ENCODE results near the gene IMMP2L. TPM values are rescaled to one million over a fixed set of nuclear protein-coding genes. Genes with fewer than 3 reads are reported as not detected.

IMMP2L gene
- total and polyA plus RNA-seq, 2 of the 13 experiments (the other 11 are each of a cell fraction or from before 2014, with no cell fraction given), result 7.8 to 16.9 TPM

DNA sequence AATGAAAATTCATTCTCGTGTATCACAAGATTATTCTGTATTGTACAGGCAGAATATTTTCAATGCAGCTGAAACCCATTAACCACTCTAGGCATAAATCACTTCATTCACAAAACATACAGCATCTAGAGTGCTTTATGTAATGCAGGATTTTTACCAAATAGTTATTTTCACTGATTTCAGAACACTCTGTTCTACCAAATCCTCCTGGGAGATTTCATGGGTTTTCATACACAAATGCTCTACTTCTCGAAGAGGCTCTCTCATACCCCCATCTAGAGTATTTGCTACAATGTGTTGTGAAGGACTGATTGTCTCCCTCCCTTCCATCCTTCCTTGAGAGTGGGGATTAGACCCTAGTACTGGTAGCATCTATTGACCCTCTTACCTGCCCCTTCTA is 680.6 kb downstream of the IMMP2L start:
- no peaks in the 10 kb centered on the region for H4K20me1 ChIP-seq (ENCODE audit: insufficient read depth, low read length)
- H3K4me2 ChIP-seq (ENCODE audit: low read depth, low read length), result no peak overlapping the region
- no peak for FAIRE-seq
- ATAC-seq, result no peak
- no peaks in the 10 kb centered on the region for H3K36me3 ChIP-seq (replicated peaks in 1 of 2; ENCODE audit: control insufficient read depth in 1 of 2, insufficient read depth in 2 of 2, low read length in 2 of 2)
- H3K4me1 ChIP-seq (ENCODE audit: insufficient read depth, low read length), result no peaks in the 10 kb centered on the region
- H2AFZ ChIP-seq (ENCODE audit: low read length), result no peak overlapping the region
- no peaks in the 10 kb centered on the region for H3K9me3 ChIP-seq (ENCODE audit: low read length)
- no peak for DNase-seq (ENCODE audit: low spot score)
- H3K9ac ChIP-seq (ENCODE audit: insufficient read depth, low read depth, low read length), result no peak overlapping the region
- no peak overlapping the region for H3K27ac ChIP-seq (ENCODE audit: extremely low read length, insufficient read depth, low read length)
- intact Hi-C loops (cut with micrococcal nuclease; ENCODE audit: unreplicated experiment) (no loop called here), in situ Hi-C loops (cut with HindIII; ENCODE audit: extremely low pct_ligation_motif_present, low pct_unique_long_range_greater_than_20kb) (no loop called here)
- no peaks in the 10 kb centered on the region for H3K79me2 ChIP-seq (ENCODE audit: insufficient read depth, low read length)
- BruUV-seq (replicated peaks), result no TSS peak
- no peak overlapping the region for H3K4me3 ChIP-seq (replicated peaks in 1 of 3; ENCODE audit: insufficient read depth in 1 of 3, low read depth in 2 of 3, low read length in 3 of 3)
- 19% methylated on average over 2 of the region's 2 CpGs for WGBS (ENCODE audit: low lambda C conversion rate)
- no peak for TF ChIP-seq U2AF1 (optimal IDR thresholded peaks at IDR 0.05; ENCODE audit: low read depth, low read length)
- ChIA-PET CTCF (ENCODE audit: low intra/inter-chr PET ratio, low total read pairs) (no interaction called here), POLR2A (no interaction called here)
- H3K27me3 ChIP-seq (ENCODE audit: control insufficient read depth in 1 of 2, insufficient read depth in 2 of 2, low read length in 2 of 2), result no peaks in the 10 kb centered on the region

DNA sequence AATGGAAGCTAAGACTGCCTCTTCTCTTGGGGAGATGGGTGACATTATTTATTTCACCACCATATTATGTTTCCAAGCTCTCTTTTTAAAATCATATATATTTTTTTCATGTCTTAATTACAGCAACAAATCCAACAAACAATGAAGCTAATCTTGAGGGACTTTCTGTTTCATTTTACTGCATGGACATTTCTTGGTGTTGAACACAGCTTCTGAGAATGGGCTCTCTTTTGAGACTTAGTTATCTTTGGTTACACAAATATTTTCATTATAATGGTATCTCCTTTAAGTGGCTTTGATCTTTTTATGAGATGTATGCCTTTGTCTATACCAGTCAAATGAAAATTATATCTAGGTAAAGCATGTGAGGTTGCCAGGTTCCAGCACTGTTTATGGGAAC is 681.3 kb downstream of the IMMP2L start:
- DNase-seq (ENCODE audit: low spot score), result no peak
- no TSS peak for BruUV-seq (replicated peaks)
- H3K36me3 ChIP-seq (replicated peaks in 1 of 2; ENCODE audit: control insufficient read depth in 1 of 2, insufficient read depth in 2 of 2, low read length in 2 of 2), result no peaks in the 10 kb centered on the region
- H3K4me3 ChIP-seq (replicated peaks in 1 of 3; ENCODE audit: insufficient read depth in 1 of 3, low read depth in 2 of 3, low read length in 3 of 3), result no peak overlapping the region
- no peaks in the 10 kb centered on the region for H3K9me3 ChIP-seq (ENCODE audit: low read length)
- intact Hi-C loops (cut with micrococcal nuclease; ENCODE audit: unreplicated experiment) (no loop called here), in situ Hi-C loops (cut with HindIII; ENCODE audit: extremely low pct_ligation_motif_present, low pct_unique_long_range_greater_than_20kb) (no loop called here)
- ChIA-PET POLR2A (no interaction called here), CTCF (ENCODE audit: low intra/inter-chr PET ratio, low total read pairs) (no interaction called here)
- H3K4me2 ChIP-seq (ENCODE audit: low read depth, low read length), result no peak overlapping the region
- H3K27ac ChIP-seq (ENCODE audit: extremely low read length, insufficient read depth, low read length), result no peak overlapping the region
- no peak overlapping the region for H3K9ac ChIP-seq (ENCODE audit: insufficient read depth, low read depth, low read length)
- no peak for ATAC-seq
- no peaks in the 10 kb centered on the region for H3K79me2 ChIP-seq (ENCODE audit: insufficient read depth, low read length)
- H3K27me3 ChIP-seq (ENCODE audit: control insufficient read depth in 1 of 2, insufficient read depth in 2 of 2, low read length in 2 of 2), result no peaks in the 10 kb centered on the region
- H2AFZ ChIP-seq (ENCODE audit: low read length), result no peak overlapping the region
- no peaks in the 10 kb centered on the region for H3K4me1 ChIP-seq (ENCODE audit: insufficient read depth, low read length)
- no peak for TF ChIP-seq MAF1 (CRISPR knock-in tag; IDR thresholded peaks at IDR 0.05; ENCODE audit: borderline replicate concordance)
- TF ChIP-seq ZNF431 (CRISPR knock-in tag; IDR thresholded peaks at IDR 0.05; ENCODE audit: borderline replicate concordance, low read depth), result no peak
- no peak for TF ChIP-seq PPARG (CRISPR knock-in tag; conservative IDR thresholded peaks at IDR 0.05)
- no peak for TF ChIP-seq KAT8 (CRISPR knock-in tag; IDR thresholded peaks at IDR 0.05)
- TF ChIP-seq MEIS2 (CRISPR knock-in tag; IDR thresholded peaks at IDR 0.05), result no peak
- no peak for TF ChIP-seq XRCC5 (optimal IDR thresholded peaks at IDR 0.05; ENCODE audit: low read length)
- TF ChIP-seq ZNF232 (CRISPR knock-in tag; IDR thresholded peaks at IDR 0.05; ENCODE audit: borderline replicate concordance), result no peak
- TF ChIP-seq CHD4 (IDR thresholded peaks at IDR 0.05; ENCODE audit: borderline replicate concordance, low read length), result no peak
- no peak for TF ChIP-seq PHF21A (CRISPR knock-in tag; IDR thresholded peaks at IDR 0.05)
- TF ChIP-seq, protein P1, sequence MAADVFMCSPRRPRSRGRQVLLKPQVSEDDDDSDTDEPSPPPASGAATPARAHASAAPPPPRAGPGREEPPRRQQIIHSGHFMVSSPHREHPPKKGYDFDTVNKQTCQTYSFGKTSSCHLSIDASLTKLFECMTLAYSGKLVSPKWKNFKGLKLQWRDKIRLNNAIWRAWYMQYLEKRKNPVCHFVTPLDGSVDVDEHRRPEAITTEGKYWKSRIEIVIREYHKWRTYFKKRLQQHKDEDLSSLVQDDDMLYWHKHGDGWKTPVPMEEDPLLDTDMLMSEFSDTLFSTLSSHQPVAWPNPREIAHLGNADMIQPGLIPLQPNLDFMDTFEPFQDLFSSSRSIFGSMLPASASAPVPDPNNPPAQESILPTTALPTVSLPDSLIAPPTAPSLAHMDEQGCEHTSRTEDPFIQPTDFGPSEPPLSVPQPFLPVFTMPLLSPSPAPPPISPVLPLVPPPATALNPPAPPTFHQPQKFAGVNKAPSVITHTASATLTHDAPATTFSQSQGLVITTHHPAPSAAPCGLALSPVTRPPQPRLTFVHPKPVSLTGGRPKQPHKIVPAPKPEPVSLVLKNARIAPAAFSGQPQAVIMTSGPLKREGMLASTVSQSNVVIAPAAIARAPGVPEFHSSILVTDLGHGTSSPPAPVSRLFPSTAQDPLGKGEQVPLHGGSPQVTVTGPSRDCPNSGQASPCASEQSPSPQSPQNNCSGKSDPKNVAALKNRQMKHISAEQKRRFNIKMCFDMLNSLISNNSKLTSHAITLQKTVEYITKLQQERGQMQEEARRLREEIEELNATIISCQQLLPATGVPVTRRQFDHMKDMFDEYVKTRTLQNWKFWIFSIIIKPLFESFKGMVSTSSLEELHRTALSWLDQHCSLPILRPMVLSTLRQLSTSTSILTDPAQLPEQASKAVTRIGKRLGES (CRISPR knock-in tag; IDR thresholded peaks at IDR 0.05; ENCODE audit: borderline replicate concordance), result no peak
- TF ChIP-seq ZNF558 (CRISPR knock-in tag; IDR thresholded peaks at IDR 0.05; ENCODE audit: borderline replicate concordance), result no peak
- TF ChIP-seq ZNF777 (CRISPR knock-in tag; IDR thresholded peaks at IDR 0.05), result no peak
- TF ChIP-seq ZFY (CRISPR knock-in tag; IDR thresholded peaks at IDR 0.05), result no peak
- no peak for TF ChIP-seq ZNF891 (CRISPR knock-in tag; IDR thresholded peaks at IDR 0.05)
- TF ChIP-seq HIVEP1 (CRISPR knock-in tag; IDR thresholded peaks at IDR 0.05), result no peak
- no peak for TF ChIP-seq ZNF224 (CRISPR knock-in tag; IDR thresholded peaks at IDR 0.05)
- TF ChIP-seq ATRX (CRISPR knock-in tag; IDR thresholded peaks at IDR 0.05; ENCODE audit: borderline replicate concordance), result no peak
- H4K20me1 ChIP-seq (ENCODE audit: insufficient read depth, low read length), result no peaks in the 10 kb centered on the region
- FAIRE-seq, result no peak

All from HepG2 (cell line).